Stimulated activated naive CD8-positive, alpha-beta T cell treated with anti-CD3 and anti-CD28 coated beads, Interleukin-15, Interleukin-2, amounts not matched to agents 100 U/mL and 50 U/mL, for 24 hours (primary cell): ENCODE results near the gene C18orf63.
"Not testable (repeated sequence)": the region's sequence is repeated elsewhere in the genome, so short reads cannot be mapped to it uniquely, and the experiment has no call there.

Source experiments
- ATAC-seq: fragments of 150-1000 bp; cut with Tn5 transposase; one replicate; pipeline ENCODE4 v1.10.0; 2021
- DNase-seq: peaks from one replicate; pipeline ENCODE4 v3.0.0; 2021

The C18orf63 gene

DNA sequence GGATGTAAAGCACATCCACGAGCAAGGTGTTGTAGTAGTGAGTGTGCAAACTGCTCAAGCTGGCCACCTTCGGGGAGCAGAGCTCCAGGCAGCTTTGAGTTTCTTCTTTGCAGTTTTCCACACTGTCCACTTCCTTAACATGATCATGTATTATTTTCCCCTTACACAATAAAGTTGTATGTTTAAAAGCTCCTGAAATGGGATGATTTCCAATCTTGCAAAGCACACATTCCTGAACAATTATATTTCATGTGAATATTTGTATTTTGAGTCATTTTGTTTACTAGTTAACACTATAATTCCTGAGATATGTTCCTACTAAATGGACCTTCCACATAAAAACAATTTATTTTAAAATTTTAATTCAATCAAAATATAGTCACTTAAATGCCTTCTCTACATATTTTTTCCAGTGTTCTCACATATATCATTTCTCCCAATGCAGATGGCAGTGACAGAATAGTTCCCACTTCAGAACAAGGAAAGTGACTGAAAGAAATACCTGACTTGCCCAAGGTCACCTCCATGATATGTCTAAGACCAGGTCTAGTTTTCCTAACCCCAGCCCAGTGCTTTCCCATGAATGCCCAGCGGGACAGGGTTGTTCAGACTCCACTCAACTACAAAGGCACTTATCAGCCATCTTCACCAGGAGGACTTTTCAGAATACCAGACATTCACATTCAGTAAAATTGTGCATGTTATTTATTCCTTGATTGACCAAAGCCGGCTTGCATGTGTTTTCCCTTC is 29.4 kb upstream of the C18orf63 start:
- no peak for ATAC-seq

DNA sequence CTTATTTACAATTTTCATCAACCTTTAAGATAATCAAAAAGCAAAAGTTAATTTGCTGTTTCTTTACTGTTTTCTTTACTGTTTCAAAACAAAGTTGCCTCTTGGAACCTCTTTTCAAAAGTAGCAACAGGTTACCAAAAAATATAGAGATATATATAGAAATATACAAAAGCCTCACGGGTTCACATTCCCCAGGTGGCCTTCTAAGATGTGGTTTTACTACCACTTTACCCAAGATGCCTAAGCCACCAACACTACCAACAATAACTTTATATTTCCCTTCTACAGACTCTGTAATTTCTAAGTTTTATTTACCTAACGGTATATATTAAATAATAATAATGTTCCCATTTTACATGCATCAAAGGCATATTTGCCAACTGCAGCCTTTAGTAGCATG is 28.8 kb upstream of the C18orf63 start:
- DNase-seq, result no peak
- no peak for ATAC-seq

More for the DNA sequence above, 29.4 kb upstream of the C18orf63 start:
- DNase-seq, result no peak

DNA sequence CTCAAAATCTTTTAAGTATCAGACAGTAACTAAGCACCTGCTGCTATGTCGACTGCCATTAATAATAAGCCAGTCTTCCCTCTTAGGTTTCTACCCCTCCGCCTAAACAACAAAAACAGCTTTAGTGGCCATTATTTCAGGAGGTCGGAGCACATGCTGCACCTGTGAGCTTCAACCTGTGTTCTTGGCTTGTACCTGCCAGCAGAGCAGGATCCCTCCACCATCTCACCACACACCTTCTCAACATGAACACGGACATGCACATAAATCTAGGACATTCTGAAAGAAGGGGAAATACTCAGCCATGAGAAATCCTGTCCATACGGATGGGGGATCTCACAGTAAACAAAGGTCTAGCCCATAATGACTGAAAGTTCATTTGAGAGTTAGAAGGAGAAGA is 27.6 kb upstream of the C18orf63 start:
- ATAC-seq (no peak), DNase-seq (no peak)

- no peak for ATAC-seq
- no peak for DNase-seq
These were observed 26.9 kb upstream of the C18orf63 start for GRCh38 chr18:74288730-74289129.

DNA sequence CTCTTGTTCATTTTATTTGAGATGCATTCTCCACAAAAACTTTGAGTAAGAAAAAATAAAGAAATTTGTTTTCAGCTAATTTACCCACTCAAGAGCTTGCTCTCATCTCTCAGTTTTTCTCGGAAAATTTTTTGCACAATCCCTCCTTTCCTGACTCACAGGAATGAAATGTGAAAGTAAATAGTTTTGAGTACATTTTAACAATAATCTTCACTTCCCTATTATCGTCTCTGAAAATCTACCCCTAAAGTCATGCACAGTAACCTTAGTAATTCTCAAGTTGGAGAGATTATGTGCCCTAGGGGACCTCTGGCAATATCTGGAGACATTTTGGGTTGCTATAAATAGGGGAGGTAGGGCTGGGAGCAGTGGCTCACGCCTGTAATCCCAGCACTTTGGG is 26.5 kb upstream of the C18orf63 start:
- DNase-seq, result no peak
- no peak for ATAC-seq

DNA sequence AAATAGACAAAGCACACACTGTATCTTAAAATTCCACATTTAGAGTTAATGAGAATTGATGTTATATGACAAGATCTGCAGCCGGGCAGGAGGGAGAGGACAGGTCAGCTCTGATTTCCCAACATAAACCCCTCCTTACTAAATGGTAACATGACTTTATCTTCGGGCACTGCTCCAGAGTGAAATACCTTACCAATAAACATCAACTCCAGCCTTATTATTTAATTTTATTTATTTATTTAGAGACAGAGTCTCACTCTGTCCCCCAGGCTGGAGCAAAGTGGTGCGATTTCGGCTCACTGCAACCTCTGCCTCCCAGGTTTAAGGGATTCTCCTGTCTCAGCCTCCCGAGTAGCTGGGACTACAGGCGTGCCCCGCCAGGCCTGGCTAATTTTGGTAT is 25.6 kb upstream of the C18orf63 start:
- ATAC-seq (no peak), DNase-seq (no peak)

GRCh38 chr18:74290794-74291471 is 24.7 kb upstream of the C18orf63 start:
- no peak for ATAC-seq
- no peak for DNase-seq

DNA sequence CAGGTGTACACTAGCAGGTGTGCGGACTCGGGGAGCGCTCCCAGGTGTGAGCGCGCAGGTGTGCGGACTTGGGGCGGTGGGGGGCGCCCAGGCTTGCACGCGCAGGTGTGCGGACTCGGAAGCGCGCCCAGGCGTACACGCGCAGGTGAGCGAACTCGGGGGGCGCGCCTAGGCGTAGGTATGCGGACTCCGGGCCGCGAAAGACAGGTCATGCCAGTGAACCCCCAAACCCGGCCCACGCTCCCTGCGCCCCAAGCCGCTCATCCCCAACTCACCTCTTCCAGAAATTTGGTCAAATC is 24.2 kb upstream of the C18orf63 start:
- no peak for ATAC-seq
- no peak for DNase-seq

GRCh38 chr18:74291771-74292540 is 23.7 kb upstream of the C18orf63 start, which contains the start of gene CYB5A:
Gene CYB5A (minus strand): TSS chr18:74291963. CDS start chr18:74291875, 88 bp downstream.
- DNase-seq (peak; percentile 99), ATAC-seq (peak; percentile 99)

- DNase-seq (no peak), ATAC-seq (no peak)
These were observed 23.1 kb upstream of the C18orf63 start for GRCh38 chr18:74292541-74292858.

GRCh38 chr18:74292982-74293381 is 22.7 kb upstream of the C18orf63 start:
- not testable (repeated sequence) for ATAC-seq

GRCh38 chr18:74294526-74294925 is 21.1 kb upstream of the C18orf63 start:
- DNase-seq (no peak), ATAC-seq (no peak)

More at GRCh38 chr18:74292982-74293381, 22.7 kb upstream of the C18orf63 start:
- DNase-seq, result not testable (repeated sequence)

- DNase-seq (no peak), ATAC-seq (no peak)
These were observed 16.5 kb upstream of the C18orf63 start for GRCh38 chr18:74299162-74299561.

DNA sequence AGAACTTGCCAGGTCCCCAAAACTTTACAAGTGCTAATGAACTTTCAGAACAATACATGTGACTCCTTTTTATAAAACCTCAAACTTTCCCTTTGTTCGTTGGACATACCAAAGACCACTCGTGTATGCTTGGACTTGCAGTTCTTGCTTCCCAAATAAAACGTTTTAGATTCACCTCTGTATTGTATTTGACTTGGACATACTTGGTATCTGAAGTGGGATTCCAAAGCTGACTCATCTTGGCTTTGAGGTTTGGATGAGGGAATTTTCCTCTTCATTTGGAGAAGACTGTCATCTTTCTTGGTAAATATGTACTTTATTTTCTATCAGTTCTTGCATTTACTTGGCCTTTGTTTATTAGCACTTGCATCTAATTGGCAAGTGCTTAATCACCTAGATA is 15.9 kb upstream of the C18orf63 start:
- ATAC-seq (no peak), DNase-seq (no peak)

- ATAC-seq (no peak), DNase-seq (no peak)
These were observed 12.3 kb upstream of the C18orf63 start for GRCh38 chr18:74303306-74303705.

GRCh38 chr18:74303936-74304335 is 11.7 kb upstream of the C18orf63 start:
- no peak for ATAC-seq
- no peak for DNase-seq

GRCh38 chr18:74310411-74310810 is 5.2 kb upstream of the C18orf63 start:
- DNase-seq, result no peak
- peak; percentile 75 for ATAC-seq

- DNase-seq (no peak), ATAC-seq (no peak)
These were observed 4.6 kb upstream of the C18orf63 start for GRCh38 chr18:74311000-74311399.

DNA sequence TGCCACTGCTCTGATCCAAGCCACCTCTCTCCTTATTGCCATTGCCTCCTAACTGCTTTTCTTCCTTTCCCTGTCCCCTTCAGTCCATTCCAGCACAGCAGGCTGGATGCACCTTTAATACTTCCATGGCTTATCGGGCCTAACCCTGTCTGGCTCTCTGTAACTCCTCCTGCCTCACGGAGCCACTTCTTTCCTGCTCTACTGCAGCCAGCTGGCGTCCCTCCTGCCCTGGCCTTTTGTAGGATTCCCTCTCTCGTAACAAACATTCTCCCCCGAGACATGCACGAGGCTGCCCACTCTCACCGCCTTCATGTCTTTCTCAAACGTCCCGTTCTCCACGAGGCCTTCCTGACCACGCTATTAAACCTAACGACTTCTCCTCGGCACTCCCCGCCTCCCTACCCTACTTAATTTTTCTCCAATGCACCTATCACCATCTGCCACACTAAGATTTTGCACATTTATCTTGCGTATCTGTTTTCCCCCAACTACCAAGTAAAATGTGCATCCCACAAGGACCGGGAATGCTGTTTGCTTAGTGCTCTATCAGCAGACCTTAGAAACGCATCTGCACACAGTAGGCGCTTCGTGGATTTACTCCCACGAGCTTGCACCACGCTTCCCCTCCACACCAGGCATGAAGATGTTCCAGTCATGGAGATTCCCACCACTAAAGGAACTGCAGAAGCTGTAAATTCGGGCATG is 728 bp upstream of the C18orf63 start:
- no peak for DNase-seq
- ATAC-seq, result no peak

DNA sequence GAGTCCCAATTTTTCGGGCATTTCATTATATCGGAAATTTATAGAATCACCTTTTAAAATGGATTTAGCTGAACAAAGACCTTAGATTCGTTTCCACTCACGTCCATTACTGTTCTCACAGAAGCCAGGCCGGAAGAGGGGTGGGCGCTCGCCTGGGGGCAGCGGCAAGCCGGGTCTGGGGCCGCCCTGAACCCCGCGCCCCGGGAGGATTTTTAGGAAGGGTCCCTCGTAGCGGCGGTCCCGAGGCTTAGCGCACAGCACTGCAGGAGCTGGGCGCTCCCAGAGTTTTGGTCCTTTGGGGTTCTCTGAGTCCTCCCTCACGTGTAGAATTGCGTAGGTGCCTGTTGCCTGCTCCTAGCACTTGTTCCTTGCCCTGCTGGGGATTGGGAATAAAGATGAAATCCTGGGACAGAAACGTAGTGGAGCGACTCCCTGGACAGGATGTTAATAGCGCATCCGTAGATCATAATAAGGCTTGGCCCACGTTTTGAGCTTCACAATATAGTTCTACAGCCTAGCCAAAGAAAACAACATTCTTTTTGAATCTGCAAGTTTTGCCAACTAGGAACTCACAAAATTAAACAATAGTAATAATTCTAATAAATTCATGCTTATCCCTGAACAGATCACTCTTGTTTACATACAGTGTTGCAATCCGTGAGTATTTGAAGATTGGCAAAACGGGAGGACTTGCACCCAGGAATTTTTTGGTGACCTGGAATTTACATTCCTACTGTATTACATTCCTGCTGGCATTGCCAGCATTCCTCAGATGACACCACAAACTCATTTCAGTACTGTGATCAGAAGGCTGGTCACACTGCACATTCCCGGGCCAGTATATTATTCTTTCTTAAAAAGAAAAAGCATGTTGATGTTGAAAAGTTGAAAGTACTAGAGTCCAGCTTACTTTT is 875 bp downstream of the C18orf63 start:
- ATAC-seq (no peak), DNase-seq (no peak)

- ATAC-seq (no peak), DNase-seq (no peak)
These were observed 10.6 kb downstream of the C18orf63 start for GRCh38 chr18:74326231-74326630.

- ATAC-seq, DNase-seq: not testable (repeated sequence)
These were observed 11.2 kb downstream of the C18orf63 start for GRCh38 chr18:74326791-74327190.
